Left lung (tissue), 10 donors: Measurements from ENCODE around the gene CRYGN. TPM values are rescaled to one million over a fixed set of nuclear protein-coding genes. Genes with fewer than 3 reads are reported as not detected.

Experiments used
- ATAC-seq: fragments of 200-7000 bp; cut with Tn5 transposase; one replicate; pipeline ENCODE4 v1.9.1; 2020; ENCODE audit warnings: moderate library complexity
- DNase-seq, 4 donors: peaks; one replicate each; pipeline ENCODE4 v3.0.0-alpha.2; 2013 to 2020
- H3K27ac ChIP-seq, 2 donors: fragments of 200-600 bp; sonication (generic) in 1 of 2; one replicate each; pipeline versions ENCODE4 v1.5.0 to v1.8.0; 2020 to 2021
- H3K27me3 ChIP-seq, 2 donors: fragments of 200-600 bp; sonication (generic) in 1 of 2; one replicate each; pipeline versions ENCODE4 v1.5.0 to v1.8.0; 2020 to 2021
- H3K36me3 ChIP-seq, 2 donors: fragments of 200-600 bp; sonication (generic) in 1 of 2; one replicate each; pipeline versions ENCODE4 v1.5.0 to v1.8.0; 2020 to 2021
- H3K4me1 ChIP-seq, 2 donors: fragments of 200-600 bp; one replicate each; pipeline ENCODE4 v1.8.0; 2021
- H3K4me3 ChIP-seq, 2 donors: fragments of 200-600 bp; sonication (generic) in 1 of 2; one replicate each; pipeline versions ENCODE4 v1.5.0 to v1.8.0; 2020 to 2021; ENCODE audit warnings: mild to moderate bottlenecking in 1 of 2
- H3K9me3 ChIP-seq, 2 donors: fragments of 200-600 bp; sonication (generic) in 1 of 2; one replicate each; pipeline versions ENCODE4 v1.5.0 to v1.8.0; 2020 to 2021
- intact Hi-C, 2 donors: fragments of 100-400 bp; cut with DNase I; formaldehyde crosslinking; loops; one replicate each; pipeline versions ENCODE4 v1.11.2 to v1.14.2; 2022
- polyA plus RNA-seq, 6 donors: library from polyadenylated mRNA; unstranded; fragments of 120-200 nt; gene quantifications; one replicate each; pipeline ENCODE4 v1.2.1, GENCODE V29; 2013; ENCODE audit not compliant: insufficient read length in 6 of 6
- total RNA-seq, 2 donors: library from RNA; stranded (reverse); fragmentation: NEBNext Ultra II Directional; extraction: Animal tissue kit (Norgen Biotek cat#: 25700); gene quantifications; one replicate each; pipeline ENCODE4 v1.2.1, GENCODE V29; 2021
- TF ChIP-seq, protein P1 (sequence below), 2 donors: fragments of 200-600 bp; sonication (generic) in 1 of 2; IDR thresholded peaks; one replicate each; pipeline versions ENCODE4 v1.5.0 to v1.8.0; 2021; ENCODE audit warnings: antibody characterized with exemption in 2 of 2
- donor health status: DM: no; HTN: yes; CAD: no.
- donor health status: DM: no; HTN: no; CAD: no.

CRYGN gene
- total and polyA plus RNA-seq, 8 donors, result 0.34 to 0.75 (median 0.56) TPM; not detected in 2

DNA sequence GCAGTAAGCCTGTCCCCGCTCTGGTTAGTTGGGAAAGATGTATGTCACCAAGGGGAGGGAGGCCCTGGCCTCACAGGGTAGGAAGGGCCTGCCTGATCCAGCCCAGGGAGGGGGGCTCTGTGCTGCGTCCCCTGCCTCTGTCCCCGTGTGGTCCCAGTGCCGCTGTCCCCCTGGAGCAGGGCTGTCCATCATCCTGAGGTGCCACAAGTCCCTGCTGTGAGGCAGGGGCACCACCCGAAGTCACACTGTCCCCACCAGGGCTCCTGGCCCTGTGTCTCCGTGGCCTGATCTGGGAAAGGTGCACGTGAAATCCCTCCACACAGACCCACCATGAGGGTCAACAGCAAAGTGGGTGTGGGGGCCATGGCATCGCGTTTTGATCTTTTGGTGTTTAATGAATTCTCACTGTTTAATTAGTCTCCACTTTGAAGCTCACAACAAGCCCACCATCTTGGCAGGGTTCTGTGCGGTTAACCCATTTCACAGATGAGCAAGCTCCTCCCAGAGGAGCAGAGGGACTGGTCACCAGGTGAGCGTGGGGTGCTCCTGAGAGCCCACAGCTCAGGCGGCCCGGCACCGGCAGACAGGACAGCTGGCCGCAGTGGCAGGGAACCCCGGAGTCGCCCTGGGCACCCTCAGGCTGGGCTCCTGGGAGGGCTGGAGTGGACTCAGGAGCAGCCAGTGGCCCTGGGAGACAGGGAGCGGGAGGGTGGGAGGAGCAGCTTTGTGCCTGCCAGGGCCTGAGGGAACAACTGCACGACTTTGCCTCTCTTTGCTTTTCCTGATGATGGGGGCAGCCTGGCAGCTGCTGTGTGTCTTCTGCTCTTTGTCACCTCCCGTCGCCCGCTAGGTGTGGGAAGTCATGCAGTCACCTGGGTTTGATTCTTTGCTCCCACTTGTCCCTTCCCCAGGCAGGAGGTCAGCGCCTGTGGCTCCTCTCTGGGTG lies 12.0 kb upstream of the CRYGN start:
- Histone ChIP-seq H3K4me1 (peaks cover 0 to 9% of the 10 kb centered on the region in 2 donors), H3K9me3 (no peaks in the 10 kb centered on the region), H3K27ac (no peak overlapping the region), H3K27me3 (peaks cover 0 to 23% of the 10 kb centered on the region in 2 donors), H3K4me3 (no peak overlapping the region), H3K36me3 (no peaks in the 10 kb centered on the region)
- intact Hi-C loops, result no loop called here
- ATAC-seq (no peak), DNase-seq (no peak)
- TF ChIP-seq, protein P1, sequence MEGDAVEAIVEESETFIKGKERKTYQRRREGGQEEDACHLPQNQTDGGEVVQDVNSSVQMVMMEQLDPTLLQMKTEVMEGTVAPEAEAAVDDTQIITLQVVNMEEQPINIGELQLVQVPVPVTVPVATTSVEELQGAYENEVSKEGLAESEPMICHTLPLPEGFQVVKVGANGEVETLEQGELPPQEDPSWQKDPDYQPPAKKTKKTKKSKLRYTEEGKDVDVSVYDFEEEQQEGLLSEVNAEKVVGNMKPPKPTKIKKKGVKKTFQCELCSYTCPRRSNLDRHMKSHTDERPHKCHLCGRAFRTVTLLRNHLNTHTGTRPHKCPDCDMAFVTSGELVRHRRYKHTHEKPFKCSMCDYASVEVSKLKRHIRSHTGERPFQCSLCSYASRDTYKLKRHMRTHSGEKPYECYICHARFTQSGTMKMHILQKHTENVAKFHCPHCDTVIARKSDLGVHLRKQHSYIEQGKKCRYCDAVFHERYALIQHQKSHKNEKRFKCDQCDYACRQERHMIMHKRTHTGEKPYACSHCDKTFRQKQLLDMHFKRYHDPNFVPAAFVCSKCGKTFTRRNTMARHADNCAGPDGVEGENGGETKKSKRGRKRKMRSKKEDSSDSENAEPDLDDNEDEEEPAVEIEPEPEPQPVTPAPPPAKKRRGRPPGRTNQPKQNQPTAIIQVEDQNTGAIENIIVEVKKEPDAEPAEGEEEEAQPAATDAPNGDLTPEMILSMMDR (IDR thresholded peaks at IDR 0.05), result no peak

DNA sequence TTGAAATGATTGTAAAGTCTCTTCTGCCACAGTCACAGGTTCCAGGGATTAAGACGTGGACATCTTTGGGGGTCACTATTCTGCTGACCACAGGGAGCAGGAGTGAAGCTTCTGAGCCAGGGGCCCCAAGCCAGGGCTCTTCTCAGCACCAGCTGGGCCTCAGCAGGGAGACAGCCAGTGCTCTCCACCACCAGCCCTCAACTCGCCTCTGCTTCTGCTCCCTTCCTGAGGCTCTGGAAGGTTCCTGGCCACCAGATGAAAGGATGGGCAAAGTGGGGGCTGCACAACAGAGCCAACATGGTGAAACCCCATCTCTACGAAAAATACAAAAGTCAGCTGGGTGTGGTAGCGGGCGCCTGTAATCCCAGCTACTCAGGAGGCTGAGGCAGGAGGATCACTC lies 11.2 kb upstream of the CRYGN start:
- H3K4me1 ChIP-seq, result peaks cover 0 to 9% of the 10 kb centered on the region in 2 donors
- H3K27ac ChIP-seq, result no peak overlapping the region
- DNase-seq, result no peak
- no peaks in the 10 kb centered on the region for H3K9me3 ChIP-seq
- TF ChIP-seq, protein P1 (IDR thresholded peaks at IDR 0.05), result no peak
- ATAC-seq, result no peak
- intact Hi-C loops, result no loop called here
- no peak overlapping the region for H3K4me3 ChIP-seq
- peaks cover 0 to 23% of the 10 kb centered on the region in 2 donors for H3K27me3 ChIP-seq
- H3K36me3 ChIP-seq, result no peaks in the 10 kb centered on the region

DNA sequence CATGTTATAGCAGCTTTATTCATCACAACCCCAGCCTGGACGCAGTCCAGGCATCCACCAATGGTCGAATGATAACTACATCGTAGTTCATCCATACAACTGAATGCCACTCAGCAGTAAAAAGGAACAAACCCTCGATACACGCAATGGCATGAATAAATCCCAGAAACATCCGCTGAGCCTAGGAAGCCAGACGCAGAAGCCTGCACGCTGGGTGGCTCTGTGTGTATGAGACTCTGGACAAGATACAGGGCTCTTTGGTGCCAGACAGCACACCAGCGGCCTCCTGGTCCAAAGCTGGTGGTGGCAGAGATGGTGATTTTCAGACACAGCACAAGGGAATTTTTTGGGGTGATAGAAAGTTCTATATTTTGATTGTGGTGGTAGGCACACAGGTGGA lies 10.0 kb upstream of the CRYGN start:
- DNase-seq (no peak), ATAC-seq (no peak)
- no peak overlapping the region for H3K4me3 ChIP-seq
- H3K36me3 ChIP-seq, result no peaks in the 10 kb centered on the region
- intact Hi-C loops, result loop anchor here in 1 of 2 donors (2.0 kb wide), 1 partner anchor 81 kb away; no protein-coding TSS in a partner anchor
- H3K27ac ChIP-seq, result no peak overlapping the region
- TF ChIP-seq, protein P1 (IDR thresholded peaks at IDR 0.05), result no peak
- H3K4me1 ChIP-seq, result peaks cover 0 to 9% of the 10 kb centered on the region in 2 donors
- H3K9me3 ChIP-seq, result no peaks in the 10 kb centered on the region
- H3K27me3 ChIP-seq, result peaks cover 0 to 23% of the 10 kb centered on the region in 2 donors

DNA sequence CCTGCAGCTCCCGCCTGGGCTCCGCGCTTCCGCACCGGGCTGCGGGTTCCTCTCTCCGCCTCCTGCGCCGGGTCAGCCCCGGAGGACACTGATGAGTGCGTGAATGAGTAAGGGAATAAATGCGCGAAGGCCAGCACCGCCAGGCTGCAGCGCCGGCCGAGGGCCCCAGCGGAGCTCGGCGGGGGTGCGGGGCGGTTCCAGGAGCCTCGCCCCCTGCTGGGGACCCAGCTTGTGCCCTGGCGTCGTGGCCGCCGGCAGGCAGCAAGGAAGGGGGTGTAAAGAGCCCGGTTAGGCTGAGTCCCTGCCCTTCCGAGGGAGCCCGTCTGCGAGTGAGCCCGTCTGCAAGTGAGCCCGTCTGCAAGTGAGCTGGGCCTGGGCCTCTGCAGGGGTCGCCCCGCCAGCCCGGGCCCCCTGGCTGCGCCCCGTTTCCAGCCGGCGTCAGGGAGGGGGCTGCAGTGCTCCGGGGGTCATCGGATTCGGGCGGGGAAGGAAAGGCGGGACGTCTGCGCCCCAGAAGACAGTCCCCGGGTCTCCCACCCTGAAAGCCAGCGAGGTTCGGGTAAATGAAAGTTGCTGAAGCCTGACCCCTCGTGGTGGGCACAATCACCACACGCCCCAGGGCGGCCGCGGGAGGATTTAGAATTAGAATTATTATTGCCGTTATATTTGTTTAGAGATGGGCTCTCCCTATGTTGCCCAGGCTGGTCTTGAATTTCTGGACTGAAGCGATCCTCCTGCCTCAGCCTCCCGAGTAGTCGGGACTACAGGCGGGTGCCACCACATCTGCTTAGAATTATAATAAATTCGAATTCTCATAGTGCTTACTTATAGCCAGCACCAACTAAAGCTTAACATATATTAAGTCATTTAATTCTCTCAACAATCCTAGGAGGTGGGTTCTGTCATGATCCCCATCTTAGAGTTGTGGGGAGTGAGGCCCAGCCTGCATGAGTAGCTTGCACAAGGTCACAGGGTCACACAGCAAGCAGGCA lies 8.6 kb upstream of the CRYGN start:
- intact Hi-C loops, result loop anchor here in 1 of 2 donors (2.0 kb wide), 1 partner anchor 80 kb away; no protein-coding TSS in a partner anchor

More for the DNA sequence above, 8.6 kb upstream of the CRYGN start:
- H3K4me3 ChIP-seq, result peak overlapping the region; percentile 50 to 52
- DNase-seq (peak in 3 of 4 donors; percentile 71 to 79 (median 75)), ATAC-seq (peak; percentile 97)
- no peak overlapping the region for H3K27ac ChIP-seq
- H3K36me3 ChIP-seq, result no peaks in the 10 kb centered on the region
- H3K4me1 ChIP-seq, result peaks cover 0 to 9% of the 10 kb centered on the region in 2 donors
- no peaks in the 10 kb centered on the region for H3K9me3 ChIP-seq
- H3K27me3 ChIP-seq, result peaks cover 0 to 23% of the 10 kb centered on the region in 2 donors
- TF ChIP-seq, protein P1 (IDR thresholded peaks at IDR 0.05), result peak; percentile 82 to 92
